Measurements from ENCODE around the gene AKAP13. TPM values are rescaled to one million over a fixed set of nuclear protein-coding genes. Genes with fewer than 3 reads are reported as not detected.

AKAP13 gene
- total and polyA plus RNA-seq, 2 of the 8 experiments (the other 6 are each of a cell fraction or from before 2014, with no cell fraction given): 14.0 to 46.2 TPM

- 65% methylated on average over 11 of the region's 11 CpGs; no CpG with 5 or more reads in 1 of the 2 experiments for WGBS, 2 experiments (ENCODE audit: extremely low coverage in 1 of 2, insufficient coverage in 1 of 2, insufficient read length in 1 of 2, insufficient replicate concordance in 2 of 2, low coverage in 1 of 2, low lambda C conversion rate in 2 of 2, missing lambda C conversion rate in 1 of 2)
- POLR2A ChIA-PET (ENCODE audit: partially characterized antibody): interaction anchor here (1.1 to 1.4 kb wide), 2 partner anchors 10 to 45 kb away, joined by 4 read pairs; no protein-coding TSS in a partner anchor
Measured at GRCh38 chr15:85748729-85749128, 368.3 kb downstream of the AKAP13 start.

More at GRCh38 chr15:85748729-85749128, 368.3 kb downstream of the AKAP13 start:
- no peak overlapping the region for H3K9ac ChIP-seq (replicated peaks in 1 of 4; ENCODE audit: extremely low read depth in 1 of 4, low read depth in 3 of 4, low read length in 3 of 4)
- no peaks in the 10 kb centered on the region for H3K27me3 ChIP-seq (replicated peaks in 1 of 4; ENCODE audit: control insufficient read depth in 3 of 4, extremely low read depth in 1 of 4, insufficient read depth in 3 of 4, low read length in 3 of 4)
- peaks cover 2% of the 10 kb centered on the region; the same call in 1 of the 2 replicates for H3K23me2 ChIP-seq (ENCODE audit: low read depth, low read length)
- no peak overlapping the region for H3K4me2 ChIP-seq (ENCODE audit: insufficient read depth in 1 of 2, low read depth in 2 of 2, low read length in 2 of 2)
- peaks cover 3 to 28% (median 14%) of the 10 kb centered on the region in 4 experiments; a peak in 6 of 8 replicates for H3K36me3 ChIP-seq (ENCODE audit: control insufficient read depth in 2 of 4, insufficient read depth in 4 of 4, low read length in 3 of 4)
- H4K91ac ChIP-seq (replicated peaks; ENCODE audit: insufficient read length, low read length): no peak overlapping the region
- H2BK20ac ChIP-seq (ENCODE audit: low read length): no peak overlapping the region
- CTCF ChIA-PET (ENCODE audit: partially characterized antibody): interaction anchor here (0.7 to 4.8 kb wide), 9 partner anchors 7 to 86 kb away, joined by 3 to 20 read pairs (median 8); no protein-coding TSS in a partner anchor
- no peaks in the 10 kb centered on the region for H3K79me2 ChIP-seq (ENCODE audit: control insufficient read depth in 1 of 2, insufficient read depth in 2 of 2, low read length in 2 of 2)
- 0 out of 2 replicates have a peak overlapping the region, but pooled peaks have one; percentile 53 for H2AK5ac ChIP-seq (ENCODE audit: low read depth, low read length)
- no peak overlapping the region for H2AFZ ChIP-seq (ENCODE audit: low read length)
- no peaks in the 10 kb centered on the region for H3K9me3 ChIP-seq (ENCODE audit: insufficient read depth in 2 of 2, low read depth in 1 of 2, low read length in 1 of 2)
- no peak overlapping the region for H2BK120ac ChIP-seq (replicated peaks; ENCODE audit: low read depth, low read length)
- TF ChIP-seq POLR2AphosphoS5 (IDR thresholded peaks at IDR 0.05; ENCODE audit: low read depth, low read length) (peak; percentile 40; the same call in 1 of the 2 replicates), TEAD4 (IDR thresholded peaks at IDR 0.05; ENCODE audit: low read depth, low read length) (no peak), CTCF (IDR thresholded peaks at IDR 0.05; ENCODE audit: control extremely low read depth in 1 of 3, insufficient read depth in 1 of 3, low read depth in 1 of 3, low read length in 3 of 3) (peak; percentile 41 to 71 (median 54)), POLR2A (IDR thresholded peaks at IDR 0.05; ENCODE audit: control extremely low read depth in 1 of 2, low read depth in 2 of 2, low read length in 2 of 2) (peak in 1 of 2 experiments; percentile 42; a peak in 2 of 3 replicates), RAD21 (IDR thresholded peaks at IDR 0.05 in 1 of 2, conservative IDR thresholded peaks at IDR 0.05 in 1 of 2; ENCODE audit: low read depth in 2 of 2, low read length in 2 of 2) (peak; percentile 53 to 64), E2F6 (IDR thresholded peaks at IDR 0.05) (no peak), SIN3A (conservative IDR thresholded peaks at IDR 0.05 in 1 of 2, IDR thresholded peaks at IDR 0.05 in 1 of 2; ENCODE audit: low read depth in 1 of 2, low read length in 2 of 2) (peak in 1 of 2 experiments; percentile 32; a peak in 1 of 4 replicates)
- TF ChIP-seq, protein P1, sequence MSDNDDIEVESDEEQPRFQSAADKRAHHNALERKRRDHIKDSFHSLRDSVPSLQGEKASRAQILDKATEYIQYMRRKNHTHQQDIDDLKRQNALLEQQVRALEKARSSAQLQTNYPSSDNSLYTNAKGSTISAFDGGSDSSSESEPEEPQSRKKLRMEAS (IDR thresholded peaks at IDR 0.05): peak; percentile 49
- H4K8ac ChIP-seq (ENCODE audit: extremely low read depth, insufficient read depth, low read length): no peak overlapping the region
- H4K5ac ChIP-seq (ENCODE audit: insufficient read length, low read depth, low read length): no peak overlapping the region
- no peak overlapping the region for H3K14ac ChIP-seq (ENCODE audit: insufficient read length)
- H2BK12ac ChIP-seq (ENCODE audit: low read depth, low read length): no peak overlapping the region
- no peak overlapping the region for H3K4ac ChIP-seq (replicated peaks; ENCODE audit: insufficient read length, low read depth, low read length)
- peaks cover 0 to 2% of the 10 kb centered on the region in 2 experiments for H4K20me1 ChIP-seq (replicated peaks in 1 of 2; ENCODE audit: control insufficient read depth in 1 of 2, insufficient read depth in 2 of 2, low read length in 2 of 2)
- H3K4me3 ChIP-seq (ENCODE audit: extremely low read depth in 1 of 4, insufficient read depth in 2 of 4, low read depth in 3 of 4, low read length in 4 of 4): no peak overlapping the region
- no peak overlapping the region for H2BK15ac ChIP-seq (ENCODE audit: low read length)
- peak overlapping the region; percentile 32; the same call in 1 of the 2 replicates for H3K18ac ChIP-seq (ENCODE audit: extremely low read depth, low read length)
- H2BK5ac ChIP-seq (ENCODE audit: low read depth, low read length): peak overlapping the region; percentile 60; the same call in 1 of the 2 replicates
- H3K27ac ChIP-seq (ENCODE audit: low read depth, low read length): no peak overlapping the region
- FAIRE-seq (no peak), DNase-seq (ENCODE audit: low read depth in 1 of 2, low spot score in 2 of 2) (peak in 1 of 2 experiments; percentile 66)
- H3K56ac ChIP-seq (replicated peaks; ENCODE audit: insufficient read length, low read depth, low read length): no peak overlapping the region
- H3K4me1 ChIP-seq (replicated peaks in 1 of 4; ENCODE audit: control insufficient read depth in 3 of 4, insufficient read depth in 4 of 4, low read length in 3 of 4): peaks cover 6 to 45% (median 33%) of the 10 kb centered on the region in 4 experiments
- no peaks in the 10 kb centered on the region; the same call in 1 of the 2 replicates for H3K79me1 ChIP-seq (ENCODE audit: low read depth, low read length)
- no peak overlapping the region for H3K23ac ChIP-seq (ENCODE audit: insufficient read length)

Data from H1 (cell line).